SK-N-SH (cell line): ENCODE results near the gene FGF19.

Experiments
- POLR2AphosphoS5 ChIP-seq: IDR thresholded peaks from 2 replicates; pipeline ENCODE4 v1.6.1; 2012; ENCODE audit warnings: low read depth, low read length
- RCOR1 ChIP-seq: fragments of 150-350 bp; IDR thresholded peaks from 2 replicates; pipeline ENCODE4 v1.6.1; 2017; ENCODE audit warnings: antibody characterized with exemption, low read length
- REST ChIP-seq: IDR thresholded peaks from 2 replicates; pipeline ENCODE4 v1.6.1; 2012; ENCODE audit warnings: mild to moderate bottlenecking, low read depth, low read length, moderate library complexity
- TF ChIP-seq, protein P1 (sequence below): fragments of 200-600 bp; sonication (generic); IDR thresholded peaks from 2 replicates; pipeline ENCODE4 v1.6.1; 2017; ENCODE audit warnings: antibody characterized with exemption, mild to moderate bottlenecking, moderate library complexity

GRCh38 chr11:69660001-69660500 lies 43.8 kb downstream of the FGF19 start:
- TF ChIP-seq POLR2AphosphoS5 (no peak), REST (no peak), RCOR1 (no peak)
- TF ChIP-seq, protein P1, sequence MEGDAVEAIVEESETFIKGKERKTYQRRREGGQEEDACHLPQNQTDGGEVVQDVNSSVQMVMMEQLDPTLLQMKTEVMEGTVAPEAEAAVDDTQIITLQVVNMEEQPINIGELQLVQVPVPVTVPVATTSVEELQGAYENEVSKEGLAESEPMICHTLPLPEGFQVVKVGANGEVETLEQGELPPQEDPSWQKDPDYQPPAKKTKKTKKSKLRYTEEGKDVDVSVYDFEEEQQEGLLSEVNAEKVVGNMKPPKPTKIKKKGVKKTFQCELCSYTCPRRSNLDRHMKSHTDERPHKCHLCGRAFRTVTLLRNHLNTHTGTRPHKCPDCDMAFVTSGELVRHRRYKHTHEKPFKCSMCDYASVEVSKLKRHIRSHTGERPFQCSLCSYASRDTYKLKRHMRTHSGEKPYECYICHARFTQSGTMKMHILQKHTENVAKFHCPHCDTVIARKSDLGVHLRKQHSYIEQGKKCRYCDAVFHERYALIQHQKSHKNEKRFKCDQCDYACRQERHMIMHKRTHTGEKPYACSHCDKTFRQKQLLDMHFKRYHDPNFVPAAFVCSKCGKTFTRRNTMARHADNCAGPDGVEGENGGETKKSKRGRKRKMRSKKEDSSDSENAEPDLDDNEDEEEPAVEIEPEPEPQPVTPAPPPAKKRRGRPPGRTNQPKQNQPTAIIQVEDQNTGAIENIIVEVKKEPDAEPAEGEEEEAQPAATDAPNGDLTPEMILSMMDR: no peak
